ENCODE data around the gene SDF2. TPM values are rescaled to one million over a fixed set of nuclear protein-coding genes. Genes with fewer than 3 reads are reported as not detected.

SDF2 gene
- polyA plus RNA-seq, 1 of the 3 experiments (the other 2 are of a cell fraction), result 108 TPM

DNA sequence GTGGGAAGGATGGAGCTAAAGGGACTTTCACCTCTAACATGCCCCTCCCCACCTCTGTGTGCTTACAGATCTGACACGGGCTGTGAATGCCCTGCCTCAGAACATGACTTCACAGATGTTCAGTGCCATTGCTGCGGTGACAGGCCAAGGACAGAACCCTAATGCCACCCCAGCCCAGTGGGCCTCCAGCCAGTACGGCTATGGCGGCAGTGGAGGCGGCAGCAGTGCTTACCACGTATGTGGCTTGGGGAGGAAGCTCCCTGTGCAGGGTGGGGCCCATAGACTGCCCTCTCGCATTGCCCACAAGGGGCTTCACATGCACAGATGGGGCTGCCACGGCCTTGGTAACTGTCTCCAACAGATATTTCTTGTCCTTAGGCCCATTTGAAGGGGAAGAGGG lies 38.6 kb upstream of the SDF2 start:
- POLR2A ChIA-PET, result no interaction called here
- H3K9ac ChIP-seq, result no peak overlapping the region
- no peak for DNase-seq
- CTCF ChIA-PET, result interaction anchor here (1.3 kb wide), 1 partner anchor 17 kb away, joined by 4 read pairs; no protein-coding TSS in a partner anchor
- H4K20me1 ChIP-seq (ENCODE audit: insufficient read depth), result no peaks in the 10 kb centered on the region
- TF ChIP-seq EP300 (IDR thresholded peaks at IDR 0.05; ENCODE audit: borderline replicate concordance in 1 of 2, low read depth in 1 of 2, low read length in 1 of 2) (no peak), TEAD4 (IDR thresholded peaks at IDR 0.05; ENCODE audit: borderline replicate concordance, insufficient read depth) (no peak), FOSL2 (IDR thresholded peaks at IDR 0.05; ENCODE audit: borderline replicate concordance, low read depth) (no peak), RFX5 (IDR thresholded peaks at IDR 0.05; ENCODE audit: low read length) (no peak), NFIC (IDR thresholded peaks at IDR 0.05; ENCODE audit: borderline replicate concordance) (no peak), SIN3A (IDR thresholded peaks at IDR 0.05; ENCODE audit: borderline replicate concordance, low read depth, low read length) (no peak), EZH2phosphoT487 (IDR thresholded peaks at IDR 0.05; ENCODE audit: borderline replicate concordance, low read depth) (no peak), TAF1 (IDR thresholded peaks at IDR 0.05; ENCODE audit: borderline replicate concordance, low read depth, low read length) (no peak), RXRA (IDR thresholded peaks at IDR 0.05; ENCODE audit: borderline replicate concordance, low read depth) (no peak), MXI1 (IDR thresholded peaks at IDR 0.05; ENCODE audit: low read depth, low read length) (no peak), RAD21 (IDR thresholded peaks at IDR 0.05; ENCODE audit: low read length) (no peak), RCOR1 (IDR thresholded peaks at IDR 0.05; ENCODE audit: low read length) (no peak), SMC3 (IDR thresholded peaks at IDR 0.05; ENCODE audit: low read depth, low read length) (no peak), POLR2AphosphoS5 (IDR thresholded peaks at IDR 0.05; ENCODE audit: low read depth, low read length) (no peak)
- TF ChIP-seq, protein P1, sequence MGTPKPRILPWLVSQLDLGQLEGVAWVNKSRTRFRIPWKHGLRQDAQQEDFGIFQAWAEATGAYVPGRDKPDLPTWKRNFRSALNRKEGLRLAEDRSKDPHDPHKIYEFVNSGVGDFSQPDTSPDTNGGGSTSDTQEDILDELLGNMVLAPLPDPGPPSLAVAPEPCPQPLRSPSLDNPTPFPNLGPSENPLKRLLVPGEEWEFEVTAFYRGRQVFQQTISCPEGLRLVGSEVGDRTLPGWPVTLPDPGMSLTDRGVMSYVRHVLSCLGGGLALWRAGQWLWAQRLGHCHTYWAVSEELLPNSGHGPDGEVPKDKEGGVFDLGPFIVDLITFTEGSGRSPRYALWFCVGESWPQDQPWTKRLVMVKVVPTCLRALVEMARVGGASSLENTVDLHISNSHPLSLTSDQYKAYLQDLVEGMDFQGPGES (IDR thresholded peaks at IDR 0.05; ENCODE audit: low read depth, low read length), result no peak
- TF ChIP-seq, protein P2, sequence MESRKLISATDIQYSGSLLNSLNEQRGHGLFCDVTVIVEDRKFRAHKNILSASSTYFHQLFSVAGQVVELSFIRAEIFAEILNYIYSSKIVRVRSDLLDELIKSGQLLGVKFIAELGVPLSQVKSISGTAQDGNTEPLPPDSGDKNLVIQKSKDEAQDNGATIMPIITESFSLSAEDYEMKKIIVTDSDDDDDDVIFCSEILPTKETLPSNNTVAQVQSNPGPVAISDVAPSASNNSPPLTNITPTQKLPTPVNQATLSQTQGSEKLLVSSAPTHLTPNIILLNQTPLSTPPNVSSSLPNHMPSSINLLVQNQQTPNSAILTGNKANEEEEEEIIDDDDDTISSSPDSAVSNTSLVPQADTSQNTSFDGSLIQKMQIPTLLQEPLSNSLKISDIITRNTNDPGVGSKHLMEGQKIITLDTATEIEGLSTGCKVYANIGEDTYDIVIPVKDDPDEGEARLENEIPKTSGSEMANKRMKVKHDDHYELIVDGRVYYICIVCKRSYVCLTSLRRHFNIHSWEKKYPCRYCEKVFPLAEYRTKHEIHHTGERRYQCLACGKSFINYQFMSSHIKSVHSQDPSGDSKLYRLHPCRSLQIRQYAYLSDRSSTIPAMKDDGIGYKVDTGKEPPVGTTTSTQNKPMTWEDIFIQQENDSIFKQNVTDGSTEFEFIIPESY (IDR thresholded peaks at IDR 0.05; ENCODE audit: borderline replicate concordance, low read depth), result no peak
- TF ChIP-seq, protein P3, sequence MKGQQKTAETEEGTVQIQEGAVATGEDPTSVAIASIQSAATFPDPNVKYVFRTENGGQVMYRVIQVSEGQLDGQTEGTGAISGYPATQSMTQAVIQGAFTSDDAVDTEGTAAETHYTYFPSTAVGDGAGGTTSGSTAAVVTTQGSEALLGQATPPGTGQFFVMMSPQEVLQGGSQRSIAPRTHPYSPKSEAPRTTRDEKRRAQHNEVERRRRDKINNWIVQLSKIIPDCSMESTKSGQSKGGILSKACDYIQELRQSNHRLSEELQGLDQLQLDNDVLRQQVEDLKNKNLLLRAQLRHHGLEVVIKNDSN (IDR thresholded peaks at IDR 0.05; ENCODE audit: borderline replicate concordance, low read depth), result no peak
- H3K79me2 ChIP-seq (ENCODE audit: insufficient read depth), result no peaks in the 10 kb centered on the region
- H3K27me3 ChIP-seq (ENCODE audit: insufficient read depth), result no peaks in the 10 kb centered on the region
- H3K4me1 ChIP-seq (ENCODE audit: control insufficient read depth in 1 of 2, insufficient read depth in 2 of 2, low read depth in 1 of 2, low read length in 1 of 2), result no peaks in the 10 kb centered on the region
- no peak overlapping the region for H3K4me3 ChIP-seq (ENCODE audit: low read depth in 2 of 2, low read length in 1 of 2)
- H2AFZ ChIP-seq (ENCODE audit: low read depth), result no peak overlapping the region
- no peak overlapping the region for H3K27ac ChIP-seq (ENCODE audit: low read depth in 2 of 2, low read length in 1 of 2)
- H3K36me3 ChIP-seq (replicated peaks in 1 of 2; ENCODE audit: control insufficient read depth in 1 of 2, insufficient read depth in 2 of 2, low read length in 1 of 2), result peaks cover 42 to 80% of the 10 kb centered on the region in 2 experiments
- no peaks in the 10 kb centered on the region for H3K9me2 ChIP-seq
- no peak overlapping the region for H3K4me2 ChIP-seq
- H3K9me3 ChIP-seq, result no peaks in the 10 kb centered on the region
- H3F3A ChIP-seq (replicated peaks; ENCODE audit: insufficient read depth), result no peaks in the 10 kb centered on the region
- WGBS (ENCODE audit: low lambda C conversion rate), result 100% methylated on average over 7 of the region's 8 CpGs

Measured in SK-N-SH (cell line).